HCT116 (cell line): ENCODE data around the gene ZNF2. TPM values are rescaled to one million over a fixed set of nuclear protein-coding genes. Genes with fewer than 3 reads are reported as not detected.

Source experiments
- ATAC-seq: fragments of 200-7000 bp; cut with Tn5 transposase; 2 replicates; pipeline ENCODE4 v1.9.1; 2020; ENCODE audit warnings: mild to moderate bottlenecking, moderate library complexity
- BruUV-seq: library from RNA; stranded (reverse); fragments of 400-500 nt; replicated peaks from 2 replicates; lab custom pipeline; 2021; lab: Mats Ljungman, UMichigan
- CTCF ChIA-PET: fragments of 300-600 bp; sonication (Branson Sonifier 250); formaldehyde crosslinking; loops from one replicate; lab custom pipeline; 2021; ENCODE audit warnings: antibody characterized with exemption; lab: Charles Lee
- POLR2A ChIA-PET: fragments of 300-600, 350-600 bp; sonication (Branson Sonifier 250); formaldehyde crosslinking; loops from one replicate; lab custom pipeline; 2021; ENCODE audit warnings: antibody characterized with exemption; lab: Charles Lee
- RAD21 ChIA-PET, 2 experiments: fragments of 300-600 bp; sonication (Branson Sonifier 250); formaldehyde crosslinking; loops; one replicate each; lab custom pipeline; 2023; ENCODE audit warnings: low total read pairs in 2 of 2; ENCODE audit not compliant: uncharacterized antibody in 2 of 2, unreplicated experiment in 2 of 2, low non-redundant PET in 1 of 2; lab: Charles Lee
- DNase-seq: peaks from one replicate; pipeline ENCODE4 v3.0.0-alpha.2; 2010; ENCODE audit warnings: low read depth, low spot score
- H2AFZ ChIP-seq: fragments of 200-600 bp; shearing (Covaris generic), sonication (generic); 2 replicates; pipeline ENCODE4 v1.6.1; 2017; ENCODE audit warnings: low read depth, mixed run types, mixed read lengths, antibody characterized with exemption, low read length; ENCODE audit not compliant: poor library complexity, severe bottlenecking
- H3K27ac ChIP-seq: 2 replicates; pipeline ENCODE4 v1.5.1; 2012; ENCODE audit warnings: low read depth, low read length
- H3K27me3 ChIP-seq: fragments of 200-600 bp; sonication (generic); 2 replicates; pipeline ENCODE4 v1.6.1; 2016; ENCODE audit warnings: mixed run types, low read length, mixed read lengths; ENCODE audit not compliant: insufficient read depth
- H3K36me3 ChIP-seq, 2 experiments: fragments of 200-500 bp in 1 of 2; fragments of 200-600 bp in 1 of 2; sonication (Bioruptor generic) in 1 of 2; sonication (generic) in 1 of 2; 2 replicates each; pipeline versions ENCODE4 v1.5.1 to v1.6.1; 2014 to 2016; ENCODE audit warnings: low read length in 2 of 2, inconsistent platforms in 1 of 2, mixed read lengths in 1 of 2, mixed run types in 1 of 2; ENCODE audit not compliant: insufficient read depth in 2 of 2, control insufficient read depth in 1 of 2
- H3K4me1 ChIP-seq, 2 experiments: fragments of 200-600 bp in 1 of 2; sonication (generic) in 1 of 2; 2 replicates each; pipeline versions ENCODE4 v1.5.1 to v1.6.1; 2012 to 2017; ENCODE audit warnings: low read length in 2 of 2, inconsistent platforms in 1 of 2, mild to moderate bottlenecking in 1 of 2, mixed read lengths in 1 of 2, mixed run types in 1 of 2, moderate library complexity in 1 of 2; ENCODE audit not compliant: insufficient read depth in 2 of 2, control insufficient read depth in 1 of 2
- H3K4me2 ChIP-seq: fragments of 200-600 bp; sonication (generic); 2 replicates; pipeline ENCODE4 v1.6.1; 2017; ENCODE audit warnings: mixed run types, low read length, mixed read lengths
- H3K4me3 ChIP-seq, 2 experiments: fragments of 200-600 bp in 1 of 2; sonication (generic) in 1 of 2; replicated peaks in 1 of 2; 2 replicates each; pipeline ENCODE4 v1.5.1; 2011 to 2016; ENCODE audit warnings: low read length in 2 of 2, control low read depth in 1 of 2, low read depth in 1 of 2, mild to moderate bottlenecking in 1 of 2, mixed read lengths in 1 of 2, mixed run types in 1 of 2
- H3K79me2 ChIP-seq: fragments of 200-600 bp; sonication (generic); 2 replicates; pipeline ENCODE4 v1.6.1; 2017; ENCODE audit warnings: mild to moderate bottlenecking, mixed run types, low read length, moderate library complexity, mixed read lengths; ENCODE audit not compliant: insufficient read depth
- H3K9ac ChIP-seq: fragments of 200-600 bp; sonication (generic); 2 replicates; pipeline ENCODE4 v1.6.1; 2016; ENCODE audit warnings: low read length, mixed read lengths
- H3K9me2 ChIP-seq: fragments of 200-600 bp; sonication (generic), shearing (Covaris generic); 2 replicates; pipeline ENCODE4 v1.6.1; 2017; ENCODE audit warnings: mixed run types, mild to moderate bottlenecking, moderate library complexity; ENCODE audit not compliant: insufficient read depth
- H3K9me3 ChIP-seq, 2 experiments: fragments of 200-500 bp in 1 of 2; fragments of 200-600 bp in 1 of 2; sonication (Bioruptor generic) in 1 of 2; sonication (generic) in 1 of 2; 2 replicates each; pipeline ENCODE4 v1.6.1; 2014 to 2017; ENCODE audit warnings: low read length in 2 of 2, mixed read lengths in 2 of 2, inconsistent platforms in 1 of 2, low read depth in 1 of 2, mild to moderate bottlenecking in 1 of 2, mixed run types in 1 of 2, moderate library complexity in 1 of 2; ENCODE audit not compliant: control insufficient read depth in 1 of 2, insufficient read depth in 1 of 2
- H4K20me1 ChIP-seq: fragments of 200-600 bp; sonication (generic), shearing (Covaris generic); 2 replicates; pipeline ENCODE4 v1.6.1; 2017; ENCODE audit warnings: mixed run types, mild to moderate bottlenecking, moderate library complexity; ENCODE audit not compliant: insufficient read depth
- ATF3 ChIP-seq: IDR thresholded peaks from 2 replicates; pipeline ENCODE4 v1.6.1; 2012
- CBX3 ChIP-seq: IDR thresholded peaks from 2 replicates; pipeline ENCODE4 v1.6.1; 2012; ENCODE audit warnings: low read depth
- CEBPB ChIP-seq: IDR thresholded peaks from 2 replicates; pipeline ENCODE4 v1.6.1; 2012; ENCODE audit warnings: low read depth
- CTCF ChIP-seq, 3 experiments: fragments of 200-600 bp in 1 of 3; sonication (generic) in 1 of 3; IDR thresholded peaks in 2 of 3; conservative IDR thresholded peaks in 1 of 3; 2 replicates each; pipeline ENCODE4 v1.5.1; 2012 to 2017; ENCODE audit warnings: low read depth in 2 of 3, low read length in 2 of 3, antibody characterized with exemption in 1 of 3, borderline replicate concordance in 1 of 3, control low read depth in 1 of 3, mild to moderate bottlenecking in 1 of 3, mixed read lengths in 1 of 3, mixed run types in 1 of 3, moderate library complexity in 1 of 3; ENCODE audit not compliant: insufficient read depth in 1 of 3
- EGR1 ChIP-seq: IDR thresholded peaks from 2 replicates; pipeline ENCODE4 v1.6.1; 2012; ENCODE audit warnings: low read depth
- ELF1 ChIP-seq: IDR thresholded peaks from 2 replicates; pipeline ENCODE4 v1.6.1; 2012; ENCODE audit warnings: low read depth, borderline replicate concordance
- EZH2 ChIP-seq: fragments of 200-600 bp; sonication (generic); IDR thresholded peaks from 2 replicates; pipeline ENCODE4 v1.6.1; 2017; ENCODE audit warnings: antibody characterized with exemption, mixed run types
- FOSL1 ChIP-seq: IDR thresholded peaks from 2 replicates; pipeline ENCODE4 v1.6.1; 2012; ENCODE audit warnings: low read depth
- JUND ChIP-seq: IDR thresholded peaks from 2 replicates; pipeline ENCODE4 v1.6.1; 2012
- MAX ChIP-seq: IDR thresholded peaks from 2 replicates; pipeline ENCODE4 v1.6.1; 2012
- POLR2A ChIP-seq: IDR thresholded peaks from 2 replicates; pipeline ENCODE4 v1.7.0; 2011; ENCODE audit warnings: borderline replicate concordance; ENCODE audit not compliant: insufficient read depth, insufficient read length; ENCODE audit errors: extremely low read depth
- REST ChIP-seq: IDR thresholded peaks from 2 replicates; pipeline ENCODE4 v1.6.1; 2012; ENCODE audit warnings: low read depth
- SIN3A ChIP-seq: IDR thresholded peaks from 2 replicates; pipeline ENCODE4 v1.6.1; 2012; ENCODE audit warnings: low read depth
- SP1 ChIP-seq: IDR thresholded peaks from 2 replicates; pipeline ENCODE4 v1.6.1; 2012; ENCODE audit warnings: low read depth
- SRF ChIP-seq: IDR thresholded peaks from 2 replicates; pipeline ENCODE4 v1.6.1; 2012; ENCODE audit warnings: low read depth
- YY1 ChIP-seq: IDR thresholded peaks from 2 replicates; pipeline ENCODE4 v1.6.1; 2011; ENCODE audit warnings: low read length, low read depth, moderate library complexity, mild to moderate bottlenecking; ENCODE audit not compliant: insufficient replicate concordance; ENCODE audit errors: extremely low read depth
- ZBTB33 ChIP-seq: IDR thresholded peaks from 2 replicates; pipeline ENCODE4 v1.6.1; 2011; ENCODE audit warnings: mild to moderate bottlenecking, low read length, moderate library complexity; ENCODE audit not compliant: insufficient replicate concordance; ENCODE audit errors: extremely low read depth
- ZNF274 ChIP-seq: fragments of 200-500 bp; sonication (Bioruptor generic); IDR thresholded peaks from 2 replicates; pipeline ENCODE4 v1.6.1; 2014; ENCODE audit warnings: mild to moderate bottlenecking, low read depth, low read length, inconsistent platforms
- intact Hi-C: fragments of 100-400 bp; cut with micrococcal nuclease; formaldehyde crosslinking; loops from 2 replicates; pipeline ENCODE4 v1.10.0; 2022
- total RNA-seq: library from RNA; stranded (reverse); gene quantifications from one replicate; pipeline ENCODE4 v1.2.1, GENCODE V29; 2021; ENCODE audit not compliant: unreplicated experiment

Gene ZNF2
- total RNA-seq, 1 experiment from 2014 or later = 3.4 TPM

- CTCF ChIA-PET = no interaction called here
These were observed 19.6 kb downstream of the ZNF2 start for GRCh38 chr2:95185197-95185596.

More at GRCh38 chr2:95185197-95185596, 19.6 kb downstream of the ZNF2 start:
- TF ChIP-seq SIN3A (no peak), ELF1 (no peak), SRF (no peak), CBX3 (no peak), MAX (no peak), REST (no peak), SP1 (no peak), ZNF274 (no peak), EZH2 (no peak), CTCF (IDR thresholded peaks at IDR 0.05 in 2 of 3, conservative IDR thresholded peaks at IDR 0.05 in 1 of 3; ENCODE audit: borderline replicate concordance in 1 of 3, insufficient read depth in 1 of 3, low read depth in 2 of 3, low read length in 2 of 3) (no peak), POLR2A (no peak), FOSL1 (no peak), CEBPB (no peak), ATF3 (no peak), EGR1 (no peak), YY1 (no peak), ZBTB33 (no peak), JUND (no peak)
- no peak overlapping the region for H3K9ac ChIP-seq
- no peak overlapping the region for H3K27ac ChIP-seq
- no peaks in the 10 kb centered on the region for H4K20me1 ChIP-seq
- no peak overlapping the region for H2AFZ ChIP-seq
- H3K4me1 ChIP-seq = no peaks in the 10 kb centered on the region
- no peak overlapping the region for H3K4me2 ChIP-seq
- RAD21 ChIA-PET = no interaction called here
- no peaks in the 10 kb centered on the region for H3K27me3 ChIP-seq
- DNase-seq = no peak
- intact Hi-C loops = no loop called here
- H3K9me3 ChIP-seq = no peaks in the 10 kb centered on the region; a peak in 1 of 4 replicates
- ATAC-seq = no peak
- no TSS peak for BruUV-seq
- no peaks in the 10 kb centered on the region for H3K79me2 ChIP-seq
- H3K4me3 ChIP-seq = no peak overlapping the region
- POLR2A ChIA-PET = no interaction called here
- no peaks in the 10 kb centered on the region for H3K9me2 ChIP-seq
- peaks cover 2 to 17% of the 10 kb centered on the region in 2 experiments; a peak in 2 of 4 replicates for H3K36me3 ChIP-seq
